ENCODE measurements around the gene HAUS7. TPM values are rescaled to one million over a fixed set of nuclear protein-coding genes. Genes with fewer than 3 reads are reported as not detected.

Gene HAUS7
- total RNA-seq, 2 donors from 2014 or later = 39.0 to 70.6 TPM

DNA sequence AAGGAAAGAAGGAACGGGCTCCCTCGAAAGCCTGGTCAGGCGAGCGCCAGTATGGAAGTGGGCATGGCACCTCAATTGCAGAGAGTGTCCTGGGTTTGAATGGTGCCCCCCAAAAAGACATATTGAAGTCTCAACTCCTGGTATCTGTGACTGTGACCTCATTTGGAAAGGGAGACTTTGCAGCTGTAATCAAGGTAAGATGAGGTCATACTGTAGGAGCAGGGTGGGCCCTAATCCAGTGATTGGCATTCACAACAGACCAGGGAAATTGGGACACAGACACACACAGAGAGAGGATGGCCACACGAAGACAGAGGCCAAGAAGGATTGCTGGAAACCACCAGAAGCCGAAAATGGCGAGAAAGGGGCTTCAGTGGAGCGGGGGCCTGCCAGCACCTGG lies 52.7 kb downstream of the HAUS7 start:
- ATAC-seq = no peak
- H3K36me3 Mint-ChIP-seq = no peaks in the 10 kb centered on the region
- no peak for DNase-seq (ENCODE audit: low spot score)
- no peak overlapping the region for H3K27ac Mint-ChIP-seq
- H3K4me3 Mint-ChIP-seq = no peak overlapping the region
- H3K4me1 Mint-ChIP-seq (ENCODE audit: low read depth in 2 of 2) = no peaks in the 10 kb centered on the region
- H3K9me3 Mint-ChIP-seq = no peaks in the 10 kb centered on the region
- H3K27me3 Mint-ChIP-seq = no peaks in the 10 kb centered on the region

GRCh38 chrX:153416781-153417450 lies 53.5 kb downstream of the HAUS7 start:
- no peaks in the 10 kb centered on the region for H3K9me3 Mint-ChIP-seq
- no peaks in the 10 kb centered on the region for H3K27me3 Mint-ChIP-seq
- no peak for ATAC-seq
- no peak for DNase-seq (ENCODE audit: low spot score)
- H3K4me1 Mint-ChIP-seq (ENCODE audit: low read depth in 2 of 2) = peaks cover 5% of the 10 kb centered on the region in 2 donors
- no peak overlapping the region for H3K4me3 Mint-ChIP-seq
- no peaks in the 10 kb centered on the region for H3K36me3 Mint-ChIP-seq
- no peak overlapping the region for H3K27ac Mint-ChIP-seq

DNA sequence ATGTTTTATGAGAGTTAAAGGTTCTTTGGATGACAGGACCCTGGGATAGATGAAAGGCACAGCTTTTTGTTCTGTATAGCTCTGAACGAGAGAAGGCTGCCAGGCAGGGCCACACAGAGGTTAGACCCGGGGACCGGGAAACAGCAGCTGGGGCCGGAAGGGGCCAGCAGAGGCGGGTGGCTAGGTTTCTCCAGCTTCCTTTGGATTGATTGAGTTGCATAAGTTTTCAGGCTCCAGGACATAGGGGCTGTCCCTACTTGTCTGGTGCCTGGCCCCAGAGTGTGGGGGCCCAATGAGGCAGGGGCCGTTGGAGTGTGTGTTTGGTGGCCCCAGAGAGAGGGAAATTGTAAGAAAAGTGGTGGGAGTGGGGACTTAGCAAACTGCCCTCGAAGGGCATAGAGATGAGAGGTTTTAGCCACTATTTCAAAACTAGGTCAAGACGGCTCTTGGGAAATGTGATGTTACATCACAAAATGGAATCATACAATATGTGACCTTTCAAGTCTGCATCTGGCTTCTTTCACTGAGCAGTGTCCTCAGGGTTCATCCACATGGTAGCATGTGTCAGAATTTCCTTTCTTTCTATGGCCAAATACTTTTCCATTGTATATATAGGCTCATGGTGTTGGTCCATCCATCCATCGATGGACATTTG lies 55.4 kb downstream of the HAUS7 start:
- Mint-ChIP-seq H3K4me3 (no peak overlapping the region), H3K36me3 (no peaks in the 10 kb centered on the region)

DNA sequence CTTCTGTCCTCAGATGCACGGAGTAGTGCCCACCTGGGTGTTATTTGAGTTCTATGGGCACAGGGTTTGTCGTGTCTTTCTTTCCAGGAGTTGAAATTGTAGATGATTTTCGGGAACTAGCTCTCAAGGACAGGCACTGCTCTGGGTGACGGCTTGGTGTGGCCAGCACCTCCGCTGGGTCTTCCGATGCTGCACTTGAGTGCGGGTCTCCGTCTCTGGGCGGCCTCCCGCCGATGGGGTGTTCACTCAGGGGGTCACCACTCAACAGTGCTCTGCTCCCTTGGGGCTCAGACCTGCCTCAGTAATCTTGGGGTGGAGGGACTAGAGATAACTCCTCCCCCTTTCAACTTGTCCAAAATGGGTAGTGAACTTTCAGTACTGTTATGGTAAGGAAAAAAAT lies 56.6 kb downstream of the HAUS7 start:
- no peak overlapping the region for H3K4me3 Mint-ChIP-seq
- DNase-seq (ENCODE audit: low spot score) (no peak), ATAC-seq (no peak)
- no peaks in the 10 kb centered on the region for H3K36me3 Mint-ChIP-seq
- H3K27ac Mint-ChIP-seq = no peak overlapping the region
- no peaks in the 10 kb centered on the region for H3K9me3 Mint-ChIP-seq
- H3K27me3 Mint-ChIP-seq = no peaks in the 10 kb centered on the region
- peaks cover 6 to 9% of the 10 kb centered on the region in 2 donors for H3K4me1 Mint-ChIP-seq (ENCODE audit: low read depth in 2 of 2)

More for the DNA sequence above, 55.4 kb downstream of the HAUS7 start:
- Mint-ChIP-seq H3K9me3 (no peaks in the 10 kb centered on the region), H3K27ac (no peak overlapping the region), H3K27me3 (no peaks in the 10 kb centered on the region), H3K4me1 (ENCODE audit: low read depth in 2 of 2) (peaks cover 6 to 9% of the 10 kb centered on the region in 2 donors)
- no peak for DNase-seq (ENCODE audit: low spot score)
- no peak for ATAC-seq

- H3K27me3 Mint-ChIP-seq = no peaks in the 10 kb centered on the region
- no peak for ATAC-seq
- no peaks in the 10 kb centered on the region for H3K9me3 Mint-ChIP-seq
- no peak overlapping the region for H3K27ac Mint-ChIP-seq
- H3K4me1 Mint-ChIP-seq (ENCODE audit: low read depth in 2 of 2) = peaks cover 6 to 9% of the 10 kb centered on the region in 2 donors
- H3K4me3 Mint-ChIP-seq = no peak overlapping the region
- no peaks in the 10 kb centered on the region for H3K36me3 Mint-ChIP-seq
- DNase-seq (ENCODE audit: low spot score) = no peak
These were observed 57.3 kb downstream of the HAUS7 start for GRCh38 chrX:153412746-153413720.

GRCh38 chrX:153411988-153412574 lies 58.3 kb downstream of the HAUS7 start:
- peaks cover 6 to 9% of the 10 kb centered on the region in 2 donors for H3K4me1 Mint-ChIP-seq (ENCODE audit: low read depth in 2 of 2)
- H3K4me3 Mint-ChIP-seq = peak overlapping the region; percentile 74
- no peak overlapping the region for H3K27ac Mint-ChIP-seq
- ATAC-seq (no peak), DNase-seq (ENCODE audit: low spot score) (no peak)
- H3K27me3 Mint-ChIP-seq = no peaks in the 10 kb centered on the region
- H3K9me3 Mint-ChIP-seq = no peaks in the 10 kb centered on the region
- H3K36me3 Mint-ChIP-seq = no peaks in the 10 kb centered on the region

DNA sequence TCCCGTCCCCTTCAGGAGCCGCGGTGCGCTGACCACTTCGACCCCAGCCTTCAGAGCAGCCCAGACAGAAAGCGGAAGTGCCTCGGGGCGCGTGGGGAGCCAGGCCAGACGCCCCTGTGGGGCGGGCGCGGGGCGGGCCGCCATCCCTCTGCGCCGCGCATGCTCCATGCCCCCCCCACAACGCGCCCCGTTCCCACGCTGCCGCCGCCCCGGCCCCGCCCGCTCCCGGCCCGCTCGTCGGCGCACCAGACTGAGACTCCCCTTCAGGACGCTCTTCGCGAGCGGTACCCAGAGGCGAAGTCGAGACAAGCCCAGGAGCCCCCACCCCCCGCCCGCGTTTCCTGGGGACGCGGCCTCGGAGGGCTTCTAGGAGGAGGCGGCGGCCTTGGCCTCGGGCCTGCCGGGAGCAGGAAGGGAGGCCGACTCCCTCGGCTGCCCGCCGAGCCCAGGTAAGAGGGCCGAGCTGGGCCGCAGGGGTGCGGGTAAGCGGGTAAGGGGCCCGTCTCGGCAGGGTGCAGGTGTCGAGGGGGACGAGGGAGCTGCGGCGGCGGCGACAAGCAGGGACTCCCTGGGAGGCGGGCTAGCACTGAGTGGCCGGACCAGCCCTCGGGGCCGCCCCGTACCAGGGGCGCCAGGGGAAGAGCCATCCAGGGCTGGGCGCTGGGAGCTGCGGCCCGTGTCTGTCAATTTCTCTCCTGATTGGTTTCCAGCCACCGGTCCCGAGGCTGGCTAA lies 59.0 kb downstream of the HAUS7 start, which contains the start of gene ZFP92:
Gene ZFP92, plus strand, starts transcription at position 218 of the 733 bp plus-strand sequence. CDS start 6,851 bp downstream, outside the sequence.
- peaks cover 6 to 9% of the 10 kb centered on the region in 2 donors for H3K4me1 Mint-ChIP-seq (ENCODE audit: low read depth in 2 of 2)
- no peaks in the 10 kb centered on the region for H3K27me3 Mint-ChIP-seq
- H3K9me3 Mint-ChIP-seq = no peaks in the 10 kb centered on the region
- H3K4me3 Mint-ChIP-seq = peak within 1 kb of the TSS; percentile 74
- no peaks in the 10 kb centered on the region for H3K36me3 Mint-ChIP-seq
- H3K27ac Mint-ChIP-seq = peak within 1 kb of the TSS in 1 of 2 donors; percentile 69
- DNase-seq (ENCODE audit: low spot score) (no peak), ATAC-seq (peak; percentile 84 to 88)

GRCh38 chrX:153410888-153411254 lies 59.5 kb downstream of the HAUS7 start:
- no peak for DNase-seq (ENCODE audit: low spot score)
- ATAC-seq = no peak
- Mint-ChIP-seq H3K27ac (peak overlapping the region in 1 of 2 donors; percentile 69), H3K4me3 (peak overlapping the region; percentile 69), H3K27me3 (peaks cover 0 to 2% of the 10 kb centered on the region in 2 donors), H3K36me3 (no peaks in the 10 kb centered on the region), H3K4me1 (ENCODE audit: low read depth in 2 of 2) (peaks cover 6 to 9% of the 10 kb centered on the region in 2 donors), H3K9me3 (no peaks in the 10 kb centered on the region)

GRCh38 chrX:153410373-153410772 lies 60.0 kb downstream of the HAUS7 start:
- ATAC-seq (no peak), DNase-seq (ENCODE audit: low spot score) (no peak)
- H3K4me1 Mint-ChIP-seq (ENCODE audit: low read depth in 2 of 2) = peaks cover 6 to 9% of the 10 kb centered on the region in 2 donors
- peaks cover 0 to 5% of the 10 kb centered on the region in 2 donors for H3K27me3 Mint-ChIP-seq
- H3K4me3 Mint-ChIP-seq = no peak overlapping the region
- no peaks in the 10 kb centered on the region for H3K36me3 Mint-ChIP-seq
- no peak overlapping the region for H3K27ac Mint-ChIP-seq
- no peaks in the 10 kb centered on the region for H3K9me3 Mint-ChIP-seq

DNA sequence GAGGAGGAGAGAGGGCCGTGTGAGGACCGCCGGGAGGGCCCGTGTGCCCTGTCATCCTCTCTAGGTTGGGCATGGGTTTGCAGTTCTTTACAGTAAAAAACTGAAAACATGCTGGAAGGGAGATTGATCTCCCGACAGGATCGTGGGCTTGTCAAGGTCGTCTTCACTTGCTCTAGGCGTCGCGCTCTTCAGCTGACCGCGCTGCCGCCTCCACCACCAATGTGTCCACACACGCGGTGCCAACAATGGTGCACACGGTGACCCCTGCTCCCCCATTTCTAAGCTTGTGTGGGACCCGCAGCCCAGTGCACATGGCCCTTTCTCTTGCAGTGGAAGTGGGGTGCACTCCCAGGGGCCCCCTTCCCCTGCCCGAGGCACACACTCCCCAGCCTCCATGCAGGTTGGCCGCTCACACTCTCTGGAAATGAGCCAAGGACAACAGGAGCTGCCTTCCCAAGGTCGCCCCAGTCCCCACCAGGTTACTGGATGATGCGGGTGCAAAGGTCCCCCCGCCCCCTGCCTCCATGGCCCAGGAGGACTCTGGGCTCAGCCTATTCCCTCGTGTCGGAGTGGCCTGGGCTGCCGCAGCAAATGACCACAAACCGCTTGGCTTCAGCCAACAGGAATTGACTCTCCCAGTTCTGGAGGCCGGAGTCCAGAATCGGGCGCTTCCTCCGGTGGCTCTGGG lies 60.8 kb downstream of the HAUS7 start:
- Mint-ChIP-seq H3K4me3 (no peak overlapping the region), H3K27ac (no peak overlapping the region), H3K9me3 (no peaks in the 10 kb centered on the region), H3K4me1 (ENCODE audit: low read depth in 2 of 2) (peaks cover 6 to 9% of the 10 kb centered on the region in 2 donors), H3K27me3 (peaks cover 0 to 7% of the 10 kb centered on the region in 2 donors), H3K36me3 (no peaks in the 10 kb centered on the region)
- DNase-seq (ENCODE audit: low spot score) (no peak), ATAC-seq (no peak)

DNA sequence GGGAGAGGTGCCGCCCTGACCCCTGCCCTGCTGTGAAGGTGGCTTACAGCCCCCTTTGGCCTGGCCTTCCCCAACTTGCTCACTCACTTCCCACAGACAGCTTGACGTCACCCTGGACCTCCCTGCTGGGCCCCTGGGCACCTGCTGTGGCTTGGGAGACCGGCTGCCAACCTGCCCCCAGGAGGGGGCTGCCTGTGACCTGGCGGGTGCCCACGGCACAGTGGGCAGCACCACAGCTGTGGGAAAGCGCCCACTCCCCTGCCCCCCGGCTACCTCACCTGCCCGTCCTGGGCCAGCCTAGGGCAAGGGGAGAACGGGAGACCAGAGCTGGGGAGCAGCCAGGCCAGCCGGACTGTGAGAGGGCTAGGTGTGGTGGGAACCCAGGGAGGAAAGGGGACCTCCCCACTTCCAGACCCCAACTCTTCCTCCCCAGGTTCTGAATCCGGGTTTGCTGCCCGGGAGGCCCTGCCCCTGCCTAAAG lies 61.5 kb downstream of the HAUS7 start:
- DNase-seq (ENCODE audit: low spot score) (no peak), ATAC-seq (no peak)
- Mint-ChIP-seq H3K4me1 (ENCODE audit: low read depth in 2 of 2) (peaks cover 6 to 9% of the 10 kb centered on the region in 2 donors), H3K4me3 (no peak overlapping the region), H3K9me3 (no peaks in the 10 kb centered on the region), H3K27ac (no peak overlapping the region), H3K36me3 (no peaks in the 10 kb centered on the region), H3K27me3 (peaks cover 0 to 7% of the 10 kb centered on the region in 2 donors)

DNA sequence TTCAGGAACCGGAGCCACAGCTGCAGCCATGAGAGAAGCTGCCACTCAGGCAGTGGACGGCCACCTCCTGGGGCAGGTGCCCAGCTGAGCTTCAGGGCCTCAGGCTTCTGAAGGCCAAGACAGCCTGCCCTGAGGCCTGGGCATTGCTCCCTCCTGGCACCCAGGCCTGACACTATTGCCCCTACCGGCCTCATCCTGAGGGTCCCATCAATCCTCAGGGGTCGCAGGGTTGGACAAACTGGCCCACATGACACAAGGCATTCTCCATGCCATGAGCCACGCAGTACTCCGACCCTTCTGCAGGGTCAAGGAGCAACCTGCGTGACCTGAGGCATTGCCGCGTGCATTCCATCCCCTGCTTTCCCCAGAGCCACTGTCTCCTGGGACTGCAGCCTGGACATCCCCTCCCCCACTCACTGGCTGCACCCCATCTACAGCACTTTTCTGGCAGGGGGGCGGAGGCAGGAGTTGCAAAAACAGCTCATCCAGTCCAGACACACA lies 62.1 kb downstream of the HAUS7 start:
- Mint-ChIP-seq H3K9me3 (no peaks in the 10 kb centered on the region), H3K4me3 (no peak overlapping the region), H3K27ac (no peak overlapping the region), H3K27me3 (peaks cover 0 to 10% of the 10 kb centered on the region in 2 donors), H3K36me3 (no peaks in the 10 kb centered on the region), H3K4me1 (ENCODE audit: low read depth in 2 of 2) (peaks cover 6 to 9% of the 10 kb centered on the region in 2 donors)
- ATAC-seq = no peak
- DNase-seq (ENCODE audit: low spot score) = no peak

Measured in natural killer cell treated with Interleukin-12 subunit alpha and Interleukin-12 subunit beta and Interleukin-15 and Interleukin-18, amount 100 ng/mL, for 72 hours (primary cell).